Fibroblast of upper back skin (primary cell): ENCODE measurements around the gene CLN6.

ENCODE experiments used
- DNase-seq: peaks from one replicate; pipeline ENCODE4 v3.0.0-alpha.2; 2013

CLN6 gene

DNA sequence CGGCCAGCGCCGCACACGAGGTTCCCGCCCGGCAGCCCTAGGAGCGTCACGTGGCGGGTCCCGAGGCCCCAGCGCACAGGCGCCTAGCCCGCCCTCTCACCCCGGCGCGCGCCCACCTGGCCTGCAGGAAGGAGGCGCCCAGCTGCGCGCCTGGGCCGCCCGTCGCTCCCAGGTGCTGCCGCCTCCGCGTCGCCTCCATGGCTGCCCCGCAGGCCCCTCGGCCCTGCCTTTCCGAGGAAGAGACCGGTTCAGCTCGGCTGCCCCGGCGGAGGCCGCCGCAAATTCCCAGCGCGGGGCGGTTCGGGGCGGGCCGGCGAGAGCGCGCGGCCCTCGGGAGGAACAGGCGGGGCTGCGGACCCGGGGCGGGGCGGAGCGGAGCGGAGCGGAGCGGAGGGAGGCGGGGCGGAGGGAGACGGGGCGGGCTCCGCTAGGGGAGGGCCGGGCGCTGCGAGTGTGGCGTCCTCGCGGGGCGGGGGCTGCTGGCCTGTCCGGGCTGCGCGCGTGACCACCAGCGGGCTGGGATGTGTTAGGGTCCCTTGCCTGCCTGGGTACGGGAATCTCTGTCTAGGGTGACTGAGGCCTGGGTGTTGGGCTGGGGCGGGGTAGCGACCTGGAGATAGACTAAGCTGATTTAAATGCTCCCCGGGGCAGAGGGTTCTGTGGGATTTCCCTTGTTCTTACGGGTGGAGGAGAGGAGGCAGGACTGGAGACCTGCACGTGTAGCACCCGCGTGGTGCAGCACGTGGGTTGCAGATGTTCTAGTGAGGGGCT lies at the start of gene CLN6:
CLN6 (minus strand) TSS at position 343 of the 771 bp plus-strand sequence; CDS start at position 199, 144 bp downstream.
- peak; percentile 75 for DNase-seq

DNA sequence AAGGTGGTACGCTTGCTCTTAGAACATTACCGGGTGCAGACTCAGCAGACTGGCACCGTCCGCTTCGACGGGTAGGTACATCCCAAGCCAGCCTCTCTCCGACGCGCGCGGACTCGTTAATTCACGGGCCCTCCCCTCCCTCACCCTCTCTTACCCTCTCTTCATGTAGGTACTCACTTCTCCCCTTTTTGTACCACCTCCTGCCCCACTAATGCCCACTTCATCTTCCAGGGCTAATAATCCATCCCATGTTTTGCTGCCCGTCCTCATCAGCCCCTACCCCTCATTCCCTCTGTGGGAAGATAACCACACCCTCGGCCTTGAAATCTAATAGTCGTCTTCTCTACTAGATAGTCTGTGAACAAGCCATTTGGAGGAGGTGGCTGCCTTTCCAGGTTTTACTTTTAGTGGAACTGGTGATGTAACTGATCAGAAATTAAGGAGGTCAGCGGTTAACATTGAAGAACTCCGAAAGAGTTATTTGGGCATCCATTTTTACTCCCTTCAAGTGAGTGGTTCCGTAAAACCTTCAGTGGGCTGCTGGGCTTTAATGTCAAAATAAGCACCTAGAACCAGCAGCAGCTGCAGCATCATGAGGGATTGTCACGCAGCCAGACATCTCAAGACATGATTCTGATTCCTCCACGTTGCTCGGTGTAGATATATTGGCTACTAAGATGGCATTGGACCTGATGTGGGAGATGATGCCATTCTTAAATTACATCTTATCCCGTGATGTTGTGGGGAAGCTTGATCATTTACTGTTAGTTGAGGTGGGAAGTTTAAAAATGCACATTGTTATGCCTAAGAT lies 49.3 kb upstream of the CLN6 start:
- DNase-seq: no peak

DNA sequence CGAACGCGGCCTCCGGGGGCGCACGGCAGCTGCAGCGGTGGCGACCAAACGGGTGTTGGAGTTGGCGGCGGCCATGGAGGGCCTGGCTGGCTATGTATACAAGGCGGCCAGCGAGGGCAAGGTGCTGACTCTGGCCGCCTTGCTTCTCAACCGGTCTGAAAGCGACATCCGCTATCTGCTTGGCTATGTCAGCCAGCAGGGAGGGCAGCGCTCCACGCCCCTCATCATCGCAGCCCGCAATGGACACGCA lies 48.7 kb upstream of the CLN6 start:
- no peak for DNase-seq

DNA sequence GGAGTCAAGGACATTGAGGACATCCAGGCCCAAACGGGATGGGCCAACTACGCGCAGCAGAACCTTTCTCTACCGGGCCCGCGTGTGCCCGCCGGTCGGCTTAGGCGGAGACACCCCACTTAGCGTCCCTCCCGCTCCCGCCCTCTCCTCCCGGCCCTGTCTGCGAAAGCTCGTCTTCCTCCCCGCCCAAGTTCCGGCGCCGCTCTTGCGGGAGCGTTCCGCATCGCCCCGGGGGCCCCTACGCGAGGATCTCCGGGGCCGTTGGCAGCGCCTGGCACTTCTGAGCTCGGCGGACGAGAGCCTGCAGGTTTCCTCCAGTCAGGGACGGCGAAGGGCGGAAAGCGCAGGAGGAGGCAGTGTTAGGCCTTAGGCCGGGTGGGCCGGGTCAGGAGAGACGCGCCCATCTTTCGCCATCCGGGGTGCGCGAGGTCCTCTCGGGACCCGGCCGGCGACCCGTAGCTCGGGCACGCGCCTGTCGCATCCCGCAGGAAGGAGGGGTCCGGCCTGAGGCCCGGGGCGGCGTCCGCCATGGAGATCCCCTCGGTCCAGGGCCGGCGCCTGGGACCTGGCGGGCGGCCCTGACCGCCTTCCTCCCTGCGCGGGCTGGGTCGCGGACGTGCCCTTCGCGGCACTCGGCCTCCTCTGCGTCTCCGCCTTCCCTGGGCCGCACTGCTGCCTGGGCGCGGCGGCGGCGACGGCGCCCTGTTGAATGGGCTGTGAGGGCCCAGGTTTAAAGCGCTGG lies 48.2 kb upstream of the CLN6 start, which contains the start of gene FEM1B:
FEM1B (plus strand) TSS at position 143 of the 742 bp plus-strand sequence. CDS start 673 bp downstream, outside the sequence.
- DNase-seq: peak; percentile 89

DNA sequence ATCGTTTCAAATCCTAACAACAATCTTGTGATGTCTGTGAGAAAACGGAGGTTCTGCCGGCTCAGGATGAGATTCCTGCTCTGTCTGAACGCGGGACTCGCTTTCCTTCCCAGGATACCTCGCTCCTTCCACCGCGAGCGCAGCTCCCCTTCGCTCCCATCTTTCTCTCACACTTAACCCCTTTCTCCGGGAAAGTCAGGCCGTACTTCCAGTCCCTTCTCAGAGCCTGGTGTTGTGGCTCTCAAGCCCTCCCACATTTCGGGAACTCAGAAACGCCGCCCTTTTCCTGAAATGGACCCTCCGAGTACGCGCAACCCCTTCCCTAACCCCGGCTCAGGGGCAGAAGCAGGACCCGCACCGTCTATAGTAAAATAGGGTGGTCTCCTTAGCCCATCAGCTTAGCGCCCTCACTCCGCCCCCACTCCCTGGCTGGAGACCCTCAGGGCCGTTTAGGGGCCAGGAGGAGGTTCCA lies 47.6 kb upstream of the CLN6 start:
- DNase-seq: peak; percentile 58

DNA sequence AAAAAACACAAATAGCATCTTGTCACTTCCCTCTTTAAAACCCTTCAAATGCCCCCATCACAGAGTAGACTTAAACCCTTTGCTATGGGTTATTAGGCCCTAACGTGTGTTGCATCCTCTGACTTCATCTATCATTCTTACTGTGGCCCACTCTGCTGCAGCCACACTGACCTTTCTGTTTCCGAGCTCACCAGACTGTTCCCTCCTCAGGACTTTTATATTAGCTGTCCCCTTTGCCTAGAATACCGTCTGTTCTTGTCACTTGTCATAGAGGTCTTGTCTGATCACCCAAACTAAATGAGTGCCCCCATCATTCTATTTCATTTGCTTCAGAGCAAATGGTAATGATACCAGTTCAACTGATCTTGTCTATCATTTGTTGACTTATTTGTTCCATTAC lies 47.1 kb upstream of the CLN6 start:
- DNase-seq: no peak

DNA sequence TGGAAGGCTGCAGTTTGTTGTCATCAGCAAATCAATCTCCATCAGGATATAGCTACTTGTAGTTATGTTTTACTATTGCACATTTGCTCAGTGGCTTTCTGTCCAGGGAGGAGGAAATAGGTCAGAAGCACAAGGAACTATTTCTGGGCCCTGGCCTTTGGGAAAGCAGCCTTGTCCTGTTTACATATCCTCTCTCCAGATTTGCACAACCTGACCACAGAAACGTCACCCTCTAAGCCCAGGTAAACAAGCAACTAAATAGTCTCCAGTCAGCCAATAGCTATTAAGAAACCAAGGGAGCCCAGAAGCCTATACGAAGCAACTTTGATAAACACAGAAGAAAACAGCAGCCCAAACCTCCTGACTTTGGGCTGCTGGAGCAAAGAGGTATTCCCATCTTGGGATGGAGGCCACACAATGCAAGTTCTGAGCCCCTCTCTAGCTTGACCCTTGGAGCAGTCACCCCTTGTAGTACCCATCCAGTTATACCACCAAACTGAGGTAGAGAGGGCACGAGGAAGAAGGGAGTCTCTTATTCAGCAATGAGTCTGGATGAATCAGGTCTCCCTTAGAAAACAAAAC lies 45.7 kb upstream of the CLN6 start:
- no peak for DNase-seq

DNA sequence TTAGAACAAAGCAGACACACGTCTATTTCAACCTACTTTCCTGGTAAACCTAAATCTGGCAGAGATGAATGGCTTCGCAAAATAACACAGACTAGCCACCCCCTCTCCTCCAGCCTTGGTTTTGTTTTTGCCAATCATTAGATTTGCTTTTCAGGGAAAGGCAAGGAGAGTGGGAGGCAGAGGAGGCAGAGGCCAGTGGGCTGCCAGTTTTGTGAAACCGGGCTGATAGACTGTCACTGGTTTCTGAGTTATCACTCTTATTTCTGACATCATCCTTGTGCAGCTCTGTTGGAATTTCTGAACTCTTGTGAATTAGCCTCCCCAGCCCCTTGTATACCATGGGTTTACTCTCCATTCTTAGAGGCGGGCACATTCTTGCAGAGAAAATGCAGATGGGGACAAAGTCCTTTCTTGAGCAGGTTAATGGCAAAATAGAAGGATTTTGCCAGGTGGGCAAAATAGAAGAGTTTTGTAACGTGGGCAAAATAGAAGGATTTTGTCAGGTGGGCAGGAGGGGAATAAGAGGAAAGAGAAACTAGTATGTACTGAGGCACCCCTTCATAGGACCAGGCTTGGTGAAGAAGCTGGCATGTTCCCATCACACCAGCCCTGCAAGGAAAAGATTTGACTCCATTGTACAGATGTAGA lies 44.8 kb upstream of the CLN6 start:
- no peak for DNase-seq

DNA sequence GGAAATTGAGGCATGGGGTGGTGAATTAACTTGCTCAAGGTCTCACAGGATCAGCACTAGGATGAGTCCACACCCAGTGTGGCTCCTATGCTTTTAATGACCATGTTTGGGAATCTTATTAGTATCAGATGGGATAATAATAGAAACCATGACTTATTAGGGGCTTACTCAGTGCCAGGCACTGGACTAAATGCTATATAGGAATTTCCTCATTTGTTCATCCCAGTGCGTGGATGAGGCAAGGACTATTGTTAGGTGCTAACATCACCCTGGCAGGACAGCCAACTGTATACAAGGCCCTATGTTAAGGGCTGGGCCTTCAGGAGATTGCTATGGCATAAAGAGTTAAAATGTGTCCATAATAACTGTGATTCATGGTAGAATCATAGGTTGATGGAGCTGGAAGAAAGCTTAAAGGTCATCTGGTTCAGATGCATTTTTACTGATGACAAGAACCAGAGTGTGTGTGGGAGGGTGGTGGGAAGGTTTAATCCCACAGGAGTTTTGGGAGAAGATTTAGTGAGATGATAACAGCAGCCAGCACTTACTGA lies 43.3 kb upstream of the CLN6 start:
- DNase-seq: peak; percentile 86

DNA sequence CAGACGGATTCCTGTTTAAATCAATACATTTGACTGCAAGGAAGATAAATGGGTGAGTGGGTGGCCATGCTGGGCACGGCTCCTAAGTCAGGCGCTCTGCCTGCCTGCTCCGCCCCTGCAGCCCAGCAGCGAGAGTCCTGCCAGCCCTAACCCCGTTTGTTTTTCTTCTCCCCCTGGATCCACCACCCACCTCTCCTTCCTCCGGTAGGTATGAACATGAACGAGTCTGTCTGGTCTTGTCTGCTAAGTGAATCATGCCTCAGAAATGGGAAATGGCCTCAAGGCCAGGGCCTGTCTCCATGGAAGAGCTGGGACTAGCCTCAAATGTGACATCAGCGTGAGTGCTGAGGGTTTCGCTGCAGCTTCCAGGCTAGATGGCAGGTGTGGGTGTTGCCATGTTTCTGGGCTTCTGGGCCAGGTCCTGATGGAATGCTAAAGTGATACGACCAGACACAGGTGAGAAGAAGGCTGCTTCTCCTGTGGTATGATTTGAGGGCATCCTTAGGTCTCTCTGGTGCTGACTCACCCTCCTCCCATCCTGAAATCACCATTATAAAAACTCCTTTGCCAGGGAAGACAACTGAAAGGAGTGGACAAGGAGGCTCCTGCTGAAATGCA lies 42.4 kb upstream of the CLN6 start:
- DNase-seq: peak; percentile 85

DNA sequence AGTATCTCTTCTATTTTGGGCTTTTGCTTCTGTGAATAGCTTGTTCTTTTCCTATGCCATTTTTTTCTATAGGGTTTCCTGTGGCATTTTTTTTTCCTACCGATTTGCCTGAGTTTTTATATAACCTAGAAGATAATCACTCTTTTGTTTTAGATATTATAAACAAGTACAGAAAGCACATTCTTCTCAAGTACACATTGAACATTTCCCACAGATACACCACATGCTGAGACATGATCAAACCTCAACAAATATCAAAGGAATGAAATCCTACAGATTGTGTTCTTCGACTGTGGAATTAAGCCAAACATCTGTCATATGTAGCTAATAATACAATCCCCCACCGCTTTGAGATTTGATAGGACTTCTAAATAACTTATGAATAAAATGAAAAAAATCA lies 38.9 kb upstream of the CLN6 start:
- DNase-seq: no peak

DNA sequence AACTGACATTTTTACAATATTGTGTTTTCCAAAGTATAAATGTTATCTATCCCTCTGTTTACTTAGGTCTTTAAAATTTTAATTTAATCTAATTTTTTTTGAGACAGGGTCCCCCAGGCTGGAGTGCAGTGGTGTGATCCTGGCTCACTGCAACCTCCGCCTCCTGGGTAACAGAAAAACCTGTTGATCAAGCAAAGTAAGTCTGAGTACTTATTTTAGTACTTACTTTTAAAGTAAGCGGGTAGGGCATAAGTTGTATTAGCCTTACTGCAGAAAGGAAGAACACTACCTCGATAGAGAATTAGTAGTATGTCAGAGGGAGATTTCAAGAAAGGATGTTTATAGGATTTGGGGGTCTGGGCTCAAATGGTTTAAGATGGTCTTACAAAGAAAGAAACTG lies 36.1 kb upstream of the CLN6 start:
- no peak for DNase-seq

DNA sequence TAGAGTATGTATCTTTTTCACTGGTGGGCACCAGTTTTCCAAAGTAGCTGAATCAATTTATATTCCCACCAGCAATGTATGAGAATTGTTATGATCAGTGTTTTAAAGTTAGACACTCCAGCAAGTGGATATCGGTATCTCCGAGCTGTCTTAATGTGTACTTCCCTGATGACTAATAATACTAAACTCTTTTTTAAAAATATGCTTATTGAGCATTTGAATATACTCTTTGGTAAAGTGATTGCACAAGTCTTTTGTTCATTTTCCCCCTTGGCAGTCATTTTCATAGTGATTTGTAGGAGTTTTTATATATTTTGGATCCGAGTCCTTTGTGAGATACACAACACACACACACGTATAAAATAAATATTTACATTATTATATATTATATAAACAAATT lies 35.6 kb upstream of the CLN6 start:
- no peak for DNase-seq

DNA sequence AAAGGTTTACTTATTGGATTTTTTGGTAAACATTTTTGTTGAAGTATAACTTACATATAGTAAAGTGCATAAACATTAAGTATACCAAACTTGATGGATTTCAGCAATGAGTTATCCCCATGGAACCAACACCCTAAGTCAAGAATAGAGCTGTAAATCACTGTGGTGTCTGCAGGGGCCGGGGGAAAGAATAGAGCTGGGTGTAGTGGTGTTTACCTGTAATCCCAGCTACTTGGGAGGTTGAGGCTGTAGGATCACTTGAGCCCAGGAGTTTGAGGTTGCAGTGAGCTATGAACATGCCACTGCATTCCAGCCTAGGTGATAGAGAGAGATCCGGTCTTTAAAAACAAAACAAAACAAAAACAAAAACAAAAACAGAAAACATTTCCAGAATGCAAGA lies 34.8 kb upstream of the CLN6 start:
- no peak for DNase-seq

DNA sequence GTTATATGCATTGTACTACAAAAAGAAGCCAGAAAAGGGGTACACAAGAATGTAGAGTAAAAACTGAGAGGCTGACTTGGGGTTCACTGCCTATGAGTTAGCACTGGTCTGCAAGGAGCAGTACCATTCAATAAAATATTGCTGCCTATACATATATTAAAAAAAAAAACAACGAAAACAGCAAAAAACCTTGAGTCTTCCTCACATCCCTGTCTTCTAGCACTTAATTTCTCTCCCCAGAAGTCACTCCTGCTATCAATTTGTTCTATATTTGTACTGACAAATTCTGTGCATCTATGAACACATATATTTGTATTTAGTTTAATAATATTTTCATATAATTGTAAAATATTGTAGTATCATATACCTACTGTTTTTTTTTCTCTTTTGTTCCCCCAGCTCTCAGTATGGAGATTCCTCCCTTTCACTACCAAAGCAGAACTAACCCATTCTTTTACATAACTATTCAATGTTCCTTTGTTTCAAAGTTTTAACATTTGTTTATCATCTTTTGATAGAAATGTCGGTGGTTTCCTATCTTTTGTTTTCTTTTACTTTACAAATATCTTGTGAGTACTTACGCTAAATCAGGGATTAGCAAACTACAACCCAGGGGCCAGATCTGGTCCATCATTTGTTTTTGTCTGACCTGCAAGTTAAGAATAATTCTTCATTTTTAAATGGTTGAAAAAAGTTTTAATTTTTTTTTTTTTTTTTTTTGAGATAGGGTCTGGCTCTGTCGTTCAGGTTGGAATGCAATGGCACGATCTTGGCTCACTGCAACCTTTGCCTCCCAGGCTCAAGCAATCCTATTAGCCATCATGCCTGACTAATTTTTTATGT lies 33.2 kb upstream of the CLN6 start:
- DNase-seq: no peak

DNA sequence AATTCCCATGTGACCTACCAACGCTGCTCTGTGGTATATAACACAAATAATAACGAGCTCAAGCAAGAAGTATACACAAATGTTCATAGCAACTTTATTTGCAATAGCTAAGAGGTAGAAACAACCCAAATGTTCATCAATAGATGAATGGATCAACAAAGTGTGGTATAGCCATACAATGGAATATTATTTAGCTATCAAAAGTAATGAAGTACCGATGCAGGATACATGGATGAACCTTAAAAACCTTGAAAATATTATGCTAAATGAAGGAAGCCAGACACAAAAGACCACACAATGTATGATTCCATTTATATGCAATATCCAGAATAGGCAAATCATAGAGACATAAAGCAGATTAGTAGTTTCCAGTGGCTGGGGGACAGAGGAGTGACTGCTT lies 32.5 kb upstream of the CLN6 start:
- no peak for DNase-seq

DNA sequence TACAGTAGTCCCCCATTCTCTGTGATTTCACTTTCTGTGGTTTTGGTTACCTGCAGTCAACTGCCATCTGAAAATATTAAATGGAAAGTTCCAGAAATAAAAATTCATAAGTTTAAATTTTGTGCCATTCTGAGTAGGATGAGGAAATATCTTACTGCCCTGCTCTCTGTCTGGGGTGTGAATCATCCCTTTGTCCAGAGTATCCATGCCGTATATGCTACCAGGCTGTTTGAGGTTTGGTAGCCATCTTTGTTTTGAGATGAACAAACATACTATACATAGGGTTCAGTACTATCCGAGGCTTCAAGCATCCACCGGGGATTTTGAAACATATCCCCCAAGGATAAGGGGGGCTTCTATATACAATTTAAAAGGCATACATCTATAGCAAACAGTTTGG lies 31.7 kb upstream of the CLN6 start:
- no peak for DNase-seq

DNA sequence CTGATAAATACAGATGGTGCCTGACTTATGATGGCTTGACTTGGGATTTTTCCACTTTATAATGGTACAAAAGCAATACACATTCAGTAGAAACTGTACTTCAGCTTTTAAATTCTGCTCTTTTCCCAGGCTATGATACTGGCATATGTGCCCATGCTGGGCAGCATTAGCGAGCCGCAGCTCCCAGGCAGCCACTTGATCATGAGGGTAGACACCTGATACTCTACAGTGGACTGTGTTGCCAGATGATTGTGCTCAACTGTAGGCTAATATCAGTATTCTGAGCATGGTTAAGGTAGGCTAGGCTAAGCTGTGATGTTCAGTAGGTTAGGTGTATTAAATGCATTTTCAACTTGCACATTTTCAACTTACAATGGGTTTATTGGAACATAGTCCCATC lies 30.4 kb upstream of the CLN6 start:
- DNase-seq: no peak

DNA sequence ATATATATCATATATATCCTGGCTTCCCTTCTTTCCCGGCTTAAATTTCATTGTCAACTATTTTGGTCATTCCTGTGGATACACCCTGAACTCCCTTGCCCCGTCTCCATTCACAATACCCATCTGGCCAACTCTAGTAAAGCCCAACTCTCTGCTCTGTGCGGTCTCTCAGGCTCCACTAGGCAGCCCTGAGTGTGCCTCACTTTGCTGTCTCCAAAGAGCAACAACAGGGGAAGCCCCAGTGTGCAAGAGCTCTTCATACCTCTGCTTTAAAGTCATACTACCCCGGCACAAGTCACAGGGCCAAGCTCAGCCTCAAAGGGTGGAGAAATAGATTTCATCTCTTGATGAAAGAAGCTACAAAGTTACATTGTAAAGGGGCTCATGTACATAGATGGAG lies 29.2 kb upstream of the CLN6 start:
- no peak for DNase-seq

DNA sequence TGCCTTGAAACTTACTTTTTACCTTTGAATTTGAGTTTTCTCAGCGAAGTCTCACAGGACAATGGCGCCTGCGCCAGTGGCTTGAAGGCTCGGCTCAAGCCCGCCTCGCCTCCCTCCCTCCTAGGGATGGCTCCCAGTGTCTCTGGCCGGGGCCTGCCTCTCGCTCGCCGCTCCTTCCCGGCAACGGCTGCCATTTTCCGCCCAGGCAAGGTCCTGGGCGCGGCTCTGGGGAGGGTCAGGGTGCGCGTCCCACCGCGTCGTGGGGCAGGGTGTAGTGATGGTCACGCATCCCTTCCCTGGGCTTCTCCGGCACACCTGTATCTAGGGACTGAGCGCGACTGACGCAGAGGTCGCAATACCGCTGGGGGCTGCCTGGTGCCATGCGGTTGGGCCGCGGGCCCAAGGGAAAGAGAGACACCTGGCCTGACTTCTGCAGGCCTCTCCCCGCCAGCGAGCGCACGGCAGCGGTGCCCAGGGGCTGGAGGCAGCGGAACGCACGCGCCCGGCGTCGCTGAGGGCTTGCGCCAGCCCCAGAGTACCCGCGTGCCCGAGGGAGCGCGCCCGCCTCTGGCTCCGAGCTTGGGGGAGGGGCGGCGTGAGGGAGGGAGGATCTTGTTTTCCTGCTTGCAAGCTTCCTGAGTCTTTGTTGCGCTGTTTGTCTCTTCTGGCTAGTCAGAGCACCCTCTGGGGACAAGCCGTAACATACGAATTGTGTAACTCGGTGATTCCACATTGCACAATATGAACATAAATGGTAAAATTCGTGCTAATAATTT lies 27.3 kb upstream of the CLN6 start:
- peak; percentile 77 for DNase-seq
